NCI-H82 treated with DMSO at 0.1 percent for 48 hours (cell line): ENCODE data around the gene EPHB2.

ENCODE experiments used
- DNase-seq: peaks from one replicate; lab custom pipeline; 2025; ENCODE audit not compliant: unreplicated experiment; lab: John Stamatoyannopoulos, UW

EPHB2 gene

GRCh38 chr1:22796642-22797041, 86.0 kb downstream of the EPHB2 start:
- no peak for DNase-seq

GRCh38 chr1:22798083-22798482, 87.4 kb downstream of the EPHB2 start:
- DNase-seq, result no peak

DNA sequence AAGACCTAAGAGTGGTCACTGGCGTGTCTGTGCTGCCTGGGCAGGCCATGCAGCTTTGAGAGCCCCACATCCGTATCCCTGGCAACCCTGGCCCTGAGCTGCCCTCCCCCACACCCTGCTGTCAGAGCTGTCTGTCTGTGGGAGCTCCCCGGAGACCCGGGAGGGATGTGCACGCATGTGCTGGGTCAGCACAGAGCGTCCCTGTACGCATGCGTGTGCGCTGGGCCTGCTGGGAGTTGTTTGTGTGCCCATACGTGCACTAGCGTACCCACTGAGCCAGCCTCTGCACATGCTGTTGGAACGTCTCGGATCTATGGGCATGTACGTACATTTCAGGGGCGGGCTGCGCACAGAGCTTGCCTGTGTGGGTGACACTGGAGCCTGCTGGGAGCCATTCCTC, 89.3 kb downstream of the EPHB2 start:
- no peak for DNase-seq

- no peak for DNase-seq
Measured at GRCh38 chr1:22800629-22801028, 90.0 kb downstream of the EPHB2 start.

DNA sequence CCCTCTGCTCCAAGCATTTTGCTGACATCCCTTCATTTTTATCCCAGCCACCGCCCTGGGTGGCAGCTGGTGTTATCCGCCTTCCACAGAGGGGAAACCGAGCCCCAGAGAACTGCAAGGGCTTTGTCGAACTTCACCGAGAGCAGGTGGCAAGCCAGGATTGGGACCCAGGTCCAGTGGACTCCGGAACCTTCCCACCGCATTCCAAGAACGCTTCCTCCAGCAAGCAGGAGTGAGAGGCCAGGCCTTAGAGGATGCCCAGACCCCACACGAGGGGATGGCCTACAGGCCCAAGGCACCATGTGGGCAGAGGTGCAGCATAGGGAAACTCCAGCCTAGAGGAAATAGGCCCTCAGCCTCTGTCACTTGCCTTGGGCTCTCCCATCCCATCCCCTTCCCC, 90.7 kb downstream of the EPHB2 start:
- DNase-seq, result no peak

DNA sequence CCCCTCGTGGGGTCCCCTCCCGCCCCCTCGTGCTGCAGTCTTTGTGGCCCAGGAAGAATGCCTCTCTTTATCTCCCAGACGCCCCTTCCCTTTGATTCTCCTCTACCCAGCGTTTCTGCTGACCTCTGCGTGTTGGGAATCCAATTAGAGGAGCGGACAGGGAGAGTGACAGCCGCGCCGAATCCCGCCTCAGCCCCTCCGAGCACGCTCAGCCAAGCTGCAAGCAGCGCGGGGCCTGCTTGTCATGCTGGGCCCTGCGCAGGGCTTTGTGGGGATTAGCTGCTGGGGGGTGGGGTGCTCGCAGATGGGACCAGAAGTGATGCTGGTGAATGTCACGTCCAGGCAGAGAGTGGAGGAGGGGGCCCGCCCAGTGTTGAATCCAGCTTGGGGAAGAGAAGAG, 91.1 kb downstream of the EPHB2 start:
- peak; percentile 92 for DNase-seq

DNA sequence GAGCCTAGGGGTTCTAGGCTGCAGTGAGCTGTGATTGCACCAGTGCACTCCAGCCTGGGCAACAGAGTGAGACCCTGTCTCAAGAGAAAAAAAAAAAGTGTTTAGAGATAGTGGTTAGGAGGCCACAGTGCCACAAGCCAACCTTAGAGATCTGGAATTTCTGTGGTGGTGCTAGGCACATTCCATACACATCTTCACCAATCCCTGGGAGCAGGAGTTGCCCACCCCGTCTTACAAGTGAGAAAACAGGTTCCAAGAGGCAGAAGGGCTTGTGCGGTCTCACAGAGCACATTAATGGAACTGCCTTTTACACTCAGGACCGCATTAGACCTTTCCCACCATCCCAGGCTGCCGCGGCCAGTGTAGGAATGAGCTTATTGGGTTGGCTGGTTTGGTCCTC, 93.2 kb downstream of the EPHB2 start:
- DNase-seq, result no peak

- no peak for DNase-seq
Measured at GRCh38 chr1:22804406-22804805, 93.8 kb downstream of the EPHB2 start.

- DNase-seq, result no peak
Measured at GRCh38 chr1:22804969-22805671, 94.5 kb downstream of the EPHB2 start.

DNA sequence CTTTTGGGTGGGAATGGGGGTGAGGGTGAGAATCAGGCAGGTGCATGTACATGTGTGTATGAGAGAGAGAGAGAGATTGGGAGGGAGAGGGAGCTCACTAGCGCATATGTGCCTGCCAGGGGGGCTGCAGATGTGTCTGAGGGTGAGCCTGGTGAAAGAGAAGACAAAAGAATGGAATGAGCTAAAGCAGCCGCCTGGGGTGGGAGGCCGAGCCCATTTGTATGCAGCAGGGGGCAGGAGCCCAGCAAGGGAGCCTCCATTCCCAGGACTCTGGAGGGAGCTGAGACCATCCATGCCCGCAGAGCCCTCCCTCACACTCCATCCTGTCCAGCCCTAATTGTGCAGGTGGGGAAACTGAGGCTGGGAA, 95.0 kb downstream of the EPHB2 start:
- DNase-seq, result no peak

DNA sequence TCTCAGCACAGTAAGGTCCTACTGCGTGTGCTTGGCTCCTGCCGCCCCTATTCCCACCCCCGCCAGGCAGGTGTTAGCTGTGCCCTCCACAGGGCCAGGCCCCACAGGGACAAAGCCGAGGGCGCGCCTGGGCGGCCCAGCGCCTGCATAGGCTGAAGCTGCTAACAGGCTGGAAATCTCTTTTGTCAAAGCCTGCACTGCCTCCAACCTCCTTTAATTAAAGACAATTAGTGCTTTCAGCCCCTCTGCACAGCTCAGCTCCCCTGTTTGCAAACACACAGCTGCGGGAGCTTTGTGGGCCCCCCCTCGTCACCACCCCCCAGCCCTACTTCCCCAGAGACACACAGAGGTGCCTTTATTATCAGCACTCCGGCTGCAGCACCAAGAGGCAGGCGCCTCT, 95.9 kb downstream of the EPHB2 start:
- DNase-seq, result peak; percentile 69

- no peak for DNase-seq
Measured at GRCh38 chr1:22807340-22807739, 96.7 kb downstream of the EPHB2 start.

DNA sequence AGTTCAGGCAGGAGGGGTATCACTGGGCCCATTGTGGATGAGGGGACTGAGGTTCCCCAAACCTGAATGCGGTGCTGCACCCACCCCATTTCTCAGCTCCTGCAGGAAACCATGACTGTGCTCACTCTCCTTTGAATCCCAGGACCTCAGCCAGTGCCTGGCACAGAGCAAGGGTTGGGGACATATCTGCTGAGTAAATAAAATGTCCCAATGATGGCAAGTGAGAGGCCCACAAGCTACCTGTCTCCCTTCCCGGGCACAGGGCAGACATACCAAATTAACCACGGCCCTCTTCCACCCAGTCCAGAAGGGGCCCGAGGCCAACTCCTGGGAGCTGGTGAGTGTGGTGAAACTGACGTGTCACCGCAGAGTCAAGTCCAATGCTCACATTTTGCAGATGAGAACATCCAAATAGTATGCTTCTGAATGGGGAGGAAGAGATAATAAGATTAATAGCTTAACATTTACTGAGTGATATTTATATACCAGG, 97.6 kb downstream of the EPHB2 start:
- DNase-seq, result no peak

DNA sequence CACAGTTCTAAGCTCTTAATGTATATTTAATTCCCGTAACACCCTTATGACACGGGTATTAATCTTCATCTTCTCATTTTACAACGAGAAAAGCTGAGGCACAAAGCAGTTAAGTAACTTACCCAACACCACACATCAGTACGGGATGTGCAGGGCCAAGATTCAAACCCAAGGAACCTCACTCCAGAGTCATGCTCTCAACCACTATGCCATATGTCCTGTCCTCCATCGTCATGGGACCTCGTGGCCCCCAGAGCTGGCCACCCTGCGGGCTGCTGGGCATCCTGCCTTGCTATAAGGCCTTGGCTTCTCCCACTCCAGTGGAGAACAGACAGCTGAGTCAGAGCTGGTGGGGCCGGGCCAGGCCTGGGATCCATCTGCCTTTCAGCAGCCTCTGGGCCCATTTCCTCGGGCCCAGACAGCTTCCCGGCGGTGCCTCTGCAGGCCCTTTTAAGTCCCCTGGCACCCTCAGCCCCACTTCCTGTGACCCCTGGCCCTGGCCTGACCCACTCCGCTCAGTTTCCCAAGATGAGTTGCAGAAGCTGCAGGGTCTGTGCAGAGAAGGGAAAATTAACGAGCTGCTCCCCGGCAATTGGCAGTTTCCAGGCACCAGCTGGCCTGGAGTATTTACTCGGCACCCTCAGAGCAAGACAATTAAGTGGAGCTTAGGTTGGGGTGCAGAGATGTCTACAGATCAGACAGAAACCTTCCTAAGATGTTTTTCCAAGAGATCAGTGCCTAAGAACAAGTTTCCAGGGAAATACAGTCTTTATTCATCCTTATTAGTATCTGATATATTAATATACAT, 98.2 kb downstream of the EPHB2 start:
- DNase-seq, result peak; percentile 98

- no peak for DNase-seq
Measured at GRCh38 chr1:22809783-22810182, 99.1 kb downstream of the EPHB2 start.

- no peak for DNase-seq
Measured at GRCh38 chr1:22810378-22810777, 99.7 kb downstream of the EPHB2 start.

DNA sequence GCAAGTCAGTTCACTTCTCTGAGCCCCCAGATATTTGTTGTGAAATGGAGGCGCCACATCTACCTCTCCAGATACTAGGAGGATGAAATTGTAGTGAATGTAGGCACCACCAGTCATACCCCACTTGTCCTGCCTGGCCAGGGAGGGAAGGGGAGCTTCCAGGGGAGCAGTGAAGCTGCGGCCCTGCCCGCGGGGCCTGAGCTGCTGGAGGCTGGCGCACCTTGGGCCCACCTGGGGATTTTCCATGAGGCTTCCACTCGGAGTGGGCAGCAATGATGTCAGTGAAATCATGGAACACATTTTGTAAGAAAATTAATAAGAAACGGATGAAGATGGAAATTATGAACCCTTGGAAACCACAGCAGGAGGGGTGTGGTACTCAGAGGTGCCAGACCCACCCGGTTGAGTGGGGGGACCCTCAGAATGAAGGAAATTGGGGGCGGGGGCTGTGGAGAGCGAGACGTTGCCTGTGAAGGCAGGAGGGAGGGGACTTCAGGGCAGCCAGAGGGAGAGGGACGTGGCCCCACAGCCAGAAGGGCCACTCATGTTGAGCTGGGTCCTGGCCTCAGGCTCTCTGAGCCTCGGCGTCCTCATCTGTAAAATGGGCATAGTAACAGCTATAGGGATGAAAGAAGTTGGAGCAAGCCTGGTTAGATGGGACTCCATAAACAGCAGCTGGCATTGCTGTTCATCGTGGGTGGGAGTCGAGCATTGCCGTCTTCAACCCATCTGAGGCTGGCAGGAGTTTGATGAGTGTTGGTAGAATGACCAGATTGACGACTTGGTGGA, 101.6 kb downstream of the EPHB2 start:
- DNase-seq, result no peak

- DNase-seq, result no peak
Measured at GRCh38 chr1:22812993-22813790, 102.6 kb downstream of the EPHB2 start.

DNA sequence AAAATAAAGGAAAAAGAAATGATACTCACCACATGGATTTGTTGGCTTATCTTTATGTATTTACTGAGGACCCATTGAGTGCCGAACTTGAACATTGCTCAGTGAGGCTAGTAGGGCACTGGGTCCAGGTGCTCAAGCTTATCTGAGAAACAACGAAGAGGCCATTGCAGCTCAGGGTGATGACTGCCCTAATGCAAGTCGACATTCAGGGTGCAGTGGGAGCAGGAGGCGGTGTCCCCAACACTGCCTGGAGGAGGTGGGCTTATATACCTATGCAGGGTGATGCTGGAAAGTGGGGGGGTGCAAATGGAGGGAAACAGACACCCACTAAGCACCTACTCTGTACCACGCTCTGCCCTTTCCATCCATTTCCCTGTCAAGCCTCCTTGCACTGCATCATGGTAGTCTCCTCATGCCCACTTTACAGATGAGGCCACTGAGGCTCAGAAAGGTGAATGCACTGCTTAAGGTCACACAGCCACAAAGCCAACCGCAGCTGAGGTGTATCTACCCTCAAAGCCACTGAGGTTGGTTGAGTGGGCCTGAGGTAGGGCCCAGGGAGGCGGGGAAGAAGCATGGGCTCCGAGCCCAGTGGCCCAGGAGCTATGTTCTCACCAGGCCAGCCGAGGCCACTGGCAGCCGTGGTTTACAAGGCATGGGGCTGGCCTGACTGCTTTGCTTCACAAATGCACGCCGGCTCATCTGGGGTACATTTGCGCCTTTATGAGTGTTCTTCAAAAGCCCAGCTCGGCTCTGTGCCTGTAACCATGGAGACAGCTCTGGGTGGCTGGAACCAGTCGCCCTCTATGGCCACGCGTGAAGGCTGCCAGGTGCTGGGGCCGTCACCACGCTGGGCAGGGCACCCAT, 103.8 kb downstream of the EPHB2 start:
- DNase-seq, result no peak

GRCh38 chr1:22815043-22815365, 104.4 kb downstream of the EPHB2 start:
- no peak for DNase-seq
